Testis (tissue), 3 donors: ENCODE data around the gene PLA2G15. TPM values are rescaled to one million over a fixed set of nuclear protein-coding genes. Genes with fewer than 3 reads are reported as not detected.
A peak's percentile ranks its signal among the peaks of the same experiment; 100 is the strongest.

ENCODE experiments used
- DNase-seq: peaks from one replicate; pipeline ENCODE4 v3.0.0-alpha.2; 2019
- H3K27ac ChIP-seq, 2 donors: fragments of 200-600 bp; sonication (generic); one replicate each; pipeline ENCODE4 v1.5.1; 2019
- H3K27me3 ChIP-seq: fragments of 200-600 bp; sonication (generic); one replicate; pipeline ENCODE4 v1.5.1; 2019
- H3K36me3 ChIP-seq: fragments of 200-600 bp; sonication (generic); one replicate; pipeline ENCODE4 v1.5.1; 2017; ENCODE audit warnings: low read depth; ENCODE audit errors: missing control alignments
- H3K4me1 ChIP-seq: fragments of 200-600 bp; sonication (generic); one replicate; pipeline ENCODE4 v1.5.1; 2019
- H3K4me3 ChIP-seq, 2 donors: fragments of 200-600 bp; sonication (generic); one replicate each; pipeline ENCODE4 v1.5.1; 2017 to 2019
- H3K9me3 ChIP-seq: fragments of 200-600 bp; sonication (generic); one replicate; pipeline ENCODE4 v1.5.1; 2017
- POLR2A ChIP-seq: fragments of 450-650 bp; IDR thresholded peaks from one replicate; pipeline ENCODE4 v1.6.1; 2017; ENCODE audit warnings: antibody characterized with exemption, mild to moderate bottlenecking, moderate library complexity
- WGBS, 2 donors: methylation state at CpG; one replicate each; pipeline ENCODE4 v1.1.5; 2018; 5-methylcytosine and 5-hydroxymethylcytosine counted together
- intact Hi-C: fragments of 100-400 bp; cut with DNase I; formaldehyde crosslinking; loops from one replicate; pipeline ENCODE4 v1.15.1; 2023; ENCODE audit warnings: low total_unique reads
- polyA plus RNA-seq: library from polyadenylated mRNA; stranded (reverse); fragments of 350-450 nt; fragmentation: Illumina TruSeq; extraction: RNeasy Lipid Tissue Mini Kit (QIAGEN cat#74804); gene quantifications from one replicate; pipeline ENCODE4 v1.2.3, GENCODE V29; 2014; ENCODE audit warnings: low read depth, low replicate concordance; ENCODE audit not compliant: insufficient read depth
- total RNA-seq, 2 donors: library from RNA; depleted of rRNA; stranded (reverse); fragments of >200 nt; gene quantifications; one replicate each; pipeline ENCODE4 v1.2.3, GENCODE V29; 2016
- TF ChIP-seq, protein P1 (sequence below), 3 experiments: fragments of 450-650 bp in 2 of 3; fragments of 200-600 bp in 1 of 3; sonication (generic) in 1 of 3; IDR thresholded peaks; one replicate each; pipeline ENCODE4 v1.5.1; 2016 to 2019; ENCODE audit warnings: antibody characterized with exemption in 3 of 3, mild to moderate bottlenecking in 2 of 3, moderate library complexity in 1 of 3

Gene PLA2G15
- total and polyA plus RNA-seq, 3 donors from 2014 or later: 27.3 to 44.7 (median 37.2) TPM

DNA sequence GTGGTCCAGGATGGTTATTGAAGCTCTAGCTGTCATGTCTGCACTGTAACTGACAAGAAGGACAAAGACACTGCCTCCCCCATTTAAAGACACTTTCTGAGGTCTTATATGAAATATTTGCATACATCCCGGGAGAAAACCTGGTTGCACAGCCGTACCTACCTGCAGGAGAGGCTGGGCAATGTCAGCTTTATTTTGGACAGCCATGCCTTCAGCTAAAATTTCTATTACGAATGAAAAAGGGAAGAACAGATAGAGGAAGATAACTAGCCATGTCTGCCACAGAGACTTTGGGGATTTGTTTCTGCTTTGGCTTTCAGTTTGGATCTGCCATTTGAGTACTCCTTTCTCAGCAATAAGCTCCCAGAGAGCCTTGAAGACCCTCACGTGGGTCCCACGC is 38.2 kb downstream of the PLA2G15 start:
- intact Hi-C loops: no loop called here
- Histone ChIP-seq H3K4me3 (no peak overlapping the region), H3K4me1 (peaks cover 47% of the 10 kb centered on the region), H3K36me3 (no peaks in the 10 kb centered on the region), H3K27ac (peak overlapping the region; percentile 64 to 90), H3K9me3 (no peaks in the 10 kb centered on the region), H3K27me3 (no peaks in the 10 kb centered on the region)
- TF ChIP-seq, protein P1, sequence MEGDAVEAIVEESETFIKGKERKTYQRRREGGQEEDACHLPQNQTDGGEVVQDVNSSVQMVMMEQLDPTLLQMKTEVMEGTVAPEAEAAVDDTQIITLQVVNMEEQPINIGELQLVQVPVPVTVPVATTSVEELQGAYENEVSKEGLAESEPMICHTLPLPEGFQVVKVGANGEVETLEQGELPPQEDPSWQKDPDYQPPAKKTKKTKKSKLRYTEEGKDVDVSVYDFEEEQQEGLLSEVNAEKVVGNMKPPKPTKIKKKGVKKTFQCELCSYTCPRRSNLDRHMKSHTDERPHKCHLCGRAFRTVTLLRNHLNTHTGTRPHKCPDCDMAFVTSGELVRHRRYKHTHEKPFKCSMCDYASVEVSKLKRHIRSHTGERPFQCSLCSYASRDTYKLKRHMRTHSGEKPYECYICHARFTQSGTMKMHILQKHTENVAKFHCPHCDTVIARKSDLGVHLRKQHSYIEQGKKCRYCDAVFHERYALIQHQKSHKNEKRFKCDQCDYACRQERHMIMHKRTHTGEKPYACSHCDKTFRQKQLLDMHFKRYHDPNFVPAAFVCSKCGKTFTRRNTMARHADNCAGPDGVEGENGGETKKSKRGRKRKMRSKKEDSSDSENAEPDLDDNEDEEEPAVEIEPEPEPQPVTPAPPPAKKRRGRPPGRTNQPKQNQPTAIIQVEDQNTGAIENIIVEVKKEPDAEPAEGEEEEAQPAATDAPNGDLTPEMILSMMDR (IDR thresholded peaks at IDR 0.05): no peak
- TF ChIP-seq POLR2A: no peak
- DNase-seq: no peak
- WGBS, 2 donors: 45 to 62% methylated on average over 5 of the region's 5 CpGs

DNA sequence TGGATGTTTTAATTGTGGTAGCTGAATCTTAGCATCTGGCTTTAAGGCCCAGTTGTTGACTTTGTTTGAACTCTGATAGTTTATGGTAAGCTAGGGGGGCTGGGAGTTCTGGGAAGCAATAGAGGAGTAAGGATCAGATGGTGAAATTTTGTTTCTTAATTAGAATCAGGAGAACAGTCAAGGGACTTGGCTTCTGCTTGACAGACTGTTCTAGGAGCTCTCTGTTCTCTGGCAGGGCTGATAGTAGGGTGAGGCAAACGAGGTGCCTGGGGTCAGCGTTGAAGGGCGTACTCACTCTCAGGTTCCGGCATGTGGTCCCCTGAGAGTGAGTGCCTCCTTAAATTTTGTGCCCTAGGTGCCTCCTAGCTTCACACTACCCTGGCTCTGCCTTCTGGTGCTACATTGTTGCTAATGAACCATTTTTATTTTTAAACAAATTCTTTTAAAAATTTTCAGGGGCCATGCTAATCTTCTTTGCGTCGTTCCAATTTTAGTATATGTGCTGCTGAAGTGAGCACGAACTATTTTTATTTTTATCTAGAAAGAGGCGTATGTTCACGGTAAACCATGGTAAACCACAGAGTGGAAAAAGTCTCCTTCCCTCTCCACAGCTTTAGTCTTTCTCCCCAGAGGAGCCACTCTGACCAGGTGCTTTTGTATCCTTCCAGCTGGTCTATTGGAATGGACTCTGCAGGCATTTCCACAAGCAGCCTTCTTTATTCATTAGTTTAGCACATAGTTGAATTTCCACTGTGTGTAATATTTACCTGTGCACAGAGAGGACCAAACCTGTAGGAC is 38.8 kb downstream of the PLA2G15 start:
- intact Hi-C loops: no loop called here
- H3K4me1 ChIP-seq: peaks cover 47% of the 10 kb centered on the region
- TF ChIP-seq, protein P1 (IDR thresholded peaks at IDR 0.05): no peak
- TF ChIP-seq POLR2A: no peak
- H3K4me3 ChIP-seq: no peak overlapping the region
- DNase-seq: peak; percentile 78
- 23 to 44% methylated on average over 9 of the region's 9 CpGs for whole genome bisulfite sequencing, 2 donors
- H3K9me3 ChIP-seq: no peaks in the 10 kb centered on the region
- no peaks in the 10 kb centered on the region for H3K27me3 ChIP-seq
- no peaks in the 10 kb centered on the region for H3K36me3 ChIP-seq
- peak overlapping the region; percentile 64 to 90 for H3K27ac ChIP-seq

DNA sequence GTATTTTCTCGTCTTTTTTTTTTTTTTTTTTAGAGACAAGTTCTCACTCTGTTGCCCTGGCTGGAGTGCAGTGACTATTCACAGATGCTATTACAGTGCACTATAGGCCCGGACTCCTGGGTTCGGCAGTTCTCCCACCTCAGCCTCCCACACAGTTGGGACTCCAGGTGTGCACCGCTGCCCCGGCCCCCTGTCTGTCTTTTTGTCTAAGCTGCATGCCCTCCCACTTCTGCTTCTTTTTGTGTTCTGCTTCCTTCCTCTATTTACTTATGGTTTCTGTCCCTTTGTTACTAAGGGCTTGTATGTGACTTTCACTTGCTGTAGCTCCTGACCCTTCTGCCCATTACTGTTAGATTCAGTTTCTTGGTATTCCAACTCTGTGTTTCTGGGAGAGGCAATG is 39.7 kb downstream of the PLA2G15 start:
- DNase-seq: no peak
- TF ChIP-seq POLR2A: no peak
- TF ChIP-seq, protein P1 (IDR thresholded peaks at IDR 0.05): no peak
- intact Hi-C loops: no loop called here
- Histone ChIP-seq H3K9me3 (no peaks in the 10 kb centered on the region), H3K36me3 (no peaks in the 10 kb centered on the region), H3K4me3 (no peak overlapping the region), H3K4me1 (peaks cover 51% of the 10 kb centered on the region), H3K27me3 (no peaks in the 10 kb centered on the region), H3K27ac (peak overlapping the region; percentile 39 to 90)
- 71 to 80% methylated on average over 5 of the region's 5 CpGs for WGBS, 2 donors

DNA sequence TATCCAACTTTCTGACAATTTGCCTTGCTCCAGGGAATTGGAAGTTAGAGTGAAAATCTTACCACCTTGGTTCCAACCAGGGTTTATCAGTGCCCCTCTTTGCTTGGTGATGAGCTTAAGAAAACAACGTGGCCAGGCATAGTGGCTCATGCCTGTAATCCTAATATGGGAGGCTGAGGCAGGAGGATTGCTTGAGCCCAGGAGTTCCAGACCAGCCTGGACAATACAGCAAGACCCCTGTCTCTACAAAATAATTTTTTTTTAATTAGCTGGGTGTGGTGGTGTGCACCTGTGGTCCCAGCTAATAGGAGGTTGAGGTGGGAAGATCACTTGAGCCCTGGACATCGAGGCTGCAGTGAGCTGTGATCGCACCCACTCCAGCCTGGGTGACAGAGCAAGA is 40.5 kb downstream of the PLA2G15 start:
- TF ChIP-seq, protein P1 (IDR thresholded peaks at IDR 0.05): no peak
- TF ChIP-seq POLR2A: no peak
- no peak for DNase-seq
- Histone ChIP-seq H3K36me3 (no peaks in the 10 kb centered on the region), H3K4me1 (peaks cover 51% of the 10 kb centered on the region), H3K4me3 (no peak overlapping the region), H3K9me3 (no peaks in the 10 kb centered on the region), H3K27me3 (no peaks in the 10 kb centered on the region), H3K27ac (peak overlapping the region in 1 of 2 donors; percentile 90)
- intact Hi-C loops: no loop called here
- WGBS, 2 donors: 90% methylated on average over 3 of the region's 3 CpGs
